Naive thymus-derived CD4-positive, alpha-beta T cell (primary cell): ENCODE data around the gene SEMA4C. TPM values are rescaled to one million over a fixed set of nuclear protein-coding genes. Genes with fewer than 3 reads are reported as not detected.

ENCODE experiments used
- ATAC-seq: fragments of 150-1000 bp; cut with Tn5 transposase; 2 replicates; pipeline ENCODE4 v1.10.0; 2021; ENCODE audit warnings: mild to moderate bottlenecking, moderate library complexity
- CTCF ChIA-PET: fragments of 350-600 bp; sonication (Branson Sonifier 250); formaldehyde crosslinking; loops from one replicate; lab custom pipeline; 2021; ENCODE audit warnings: antibody characterized with exemption; lab: Charles Lee
- POLR2A ChIA-PET: fragments of 350-600 bp; sonication (Branson Sonifier 250); formaldehyde crosslinking; loops from one replicate; lab custom pipeline; 2021; ENCODE audit warnings: antibody characterized with exemption, inconsistent platforms; lab: Charles Lee
- DNase-seq, 9 donors: peaks; one replicate each; pipeline versions ENCODE4 v3.0.0 to v3.0.0-alpha.2; 2020 to 2022; ENCODE audit warnings: mixed read lengths in 1 of 9
- H3K27ac ChIP-seq: one replicate; pipeline ENCODE4 v1.7.0; 2013; ENCODE audit warnings: mild to moderate bottlenecking, low read depth, low read length, moderate library complexity
- H3K27me3 ChIP-seq, 2 donors: one replicate each; pipeline ENCODE4 v1.7.0; 2013; ENCODE audit warnings: low read length in 2 of 2, mild to moderate bottlenecking in 2 of 2, moderate library complexity in 2 of 2; ENCODE audit not compliant: control insufficient read depth in 2 of 2, insufficient read depth in 2 of 2
- H3K36me3 ChIP-seq, 3 experiments: 1 replicate in 2 of 3; 2 replicates in 1 of 3; pipeline ENCODE4 v1.7.0; 2013; ENCODE audit warnings: low read length in 3 of 3, mild to moderate bottlenecking in 3 of 3, moderate library complexity in 1 of 3; ENCODE audit not compliant: insufficient read depth in 3 of 3, control insufficient read depth in 2 of 3
- H3K4me1 ChIP-seq, 2 donors: one replicate each; pipeline ENCODE4 v1.7.0; 2013; ENCODE audit warnings: low read length in 2 of 2, mild to moderate bottlenecking in 2 of 2, moderate library complexity in 1 of 2; ENCODE audit not compliant: control insufficient read depth in 2 of 2, insufficient read depth in 2 of 2
- H3K4me3 ChIP-seq: 2 replicates; pipeline ENCODE4 v1.7.0; 2013; ENCODE audit warnings: mild to moderate bottlenecking, low read length
- H3K9me3 ChIP-seq, 3 experiments: 1 replicate in 2 of 3; 2 replicates in 1 of 3; pipeline ENCODE4 v1.7.0; 2013; ENCODE audit warnings: low read length in 3 of 3; ENCODE audit not compliant: control insufficient read depth in 2 of 3
- H3K27ac Mint-ChIP-seq, 9 donors: one replicate each; pipeline ENCODE4 v1.8.0; 2020 to 2022; ENCODE audit warnings: mixed read lengths in 9 of 9, mild to moderate bottlenecking in 8 of 9, moderate library complexity in 5 of 9, inconsistent platforms in 2 of 9
- H3K27me3 Mint-ChIP-seq, 5 donors: one replicate each; pipeline ENCODE4 v1.8.0; 2021 to 2022; ENCODE audit warnings: mixed read lengths in 5 of 5, mild to moderate bottlenecking in 1 of 5
- H3K36me3 Mint-ChIP-seq, 5 donors: one replicate each; pipeline ENCODE4 v1.8.0; 2020 to 2022; ENCODE audit warnings: mixed read lengths in 5 of 5, mild to moderate bottlenecking in 3 of 5, inconsistent platforms in 1 of 5
- H3K4me1 Mint-ChIP-seq, 7 donors: one replicate each; pipeline ENCODE4 v1.8.0; 2020 to 2022; ENCODE audit warnings: mixed read lengths in 7 of 7, mild to moderate bottlenecking in 3 of 7, inconsistent platforms in 1 of 7
- H3K4me3 Mint-ChIP-seq, 10 donors: one replicate each; pipeline ENCODE4 v1.8.0; 2020 to 2022; ENCODE audit warnings: mild to moderate bottlenecking in 10 of 10, mixed read lengths in 10 of 10, moderate library complexity in 6 of 10, inconsistent platforms in 2 of 10
- H3K9me3 Mint-ChIP-seq, 11 donors: one replicate each; pipeline ENCODE4 v1.8.0; 2020 to 2022; ENCODE audit warnings: mixed read lengths in 11 of 11, mild to moderate bottlenecking in 4 of 11, inconsistent platforms in 1 of 11, moderate library complexity in 1 of 11
- intact Hi-C, 2 donors: fragments of 100-400 bp; cut with micrococcal nuclease; formaldehyde crosslinking; loops; one replicate each; pipeline ENCODE4 v1.15.1; 2023
- polyA plus RNA-seq, 2 donors: library from polyadenylated mRNA; unstranded; fragments of 300-500 nt; fragmentation: Illumina TruSeq; gene quantifications; one replicate each; pipeline ENCODE4 v1.2.3, GENCODE V29; 2021
- total RNA-seq, 6 experiments: library from RNA in 5 of 6; stranded (reverse) in 5 of 6; gene quantifications; 1 replicate in 5 of 6; 2 replicates in 1 of 6; pipeline ENCODE4 v1.2.3 and lab custom pipeline; 2021 to 2026

Gene SEMA4C
- total and polyA plus RNA-seq, 7 experiments from 2014 or later = 3.1 to 74.7 (median 34.4) TPM

DNA sequence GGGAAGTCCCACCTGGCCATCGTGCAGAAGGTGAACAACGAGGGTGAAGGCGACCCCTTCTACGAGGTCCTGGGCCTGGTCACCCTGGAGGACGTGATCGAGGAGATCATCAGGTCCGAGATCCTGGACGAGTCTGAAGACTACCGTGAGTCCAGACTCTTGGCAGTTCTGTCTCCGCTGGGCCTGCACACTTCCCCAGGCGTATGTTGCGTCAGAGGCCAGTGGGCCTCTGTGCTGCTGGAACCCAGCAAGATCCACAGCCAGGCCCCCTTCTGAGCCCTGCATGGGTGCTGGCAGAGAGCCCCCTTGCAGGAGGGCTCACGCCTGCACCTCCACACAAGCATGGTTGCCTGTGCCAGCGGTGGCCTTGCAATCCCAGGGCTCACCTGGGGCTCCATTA lies 44.8 kb downstream of the SEMA4C start:
- DNase-seq (no peak), ATAC-seq (no peak)
- Mint-ChIP-seq H3K4me3 (no peak overlapping the region), H3K27me3 (no peaks in the 10 kb centered on the region), H3K9me3 (no peaks in the 10 kb centered on the region), H3K36me3 (peaks cover 12 to 26% (median 16%) of the 10 kb centered on the region in 5 donors), H3K27ac (no peak overlapping the region), H3K4me1 (peaks cover 13 to 34% (median 26%) of the 10 kb centered on the region in 7 donors)
- POLR2A ChIA-PET = no interaction called here
- Histone ChIP-seq H3K4me1 (peaks cover 6 to 15% of the 10 kb centered on the region in 2 donors), H3K27ac (no peak overlapping the region), H3K4me3 (no peak overlapping the region), H3K27me3 (no peaks in the 10 kb centered on the region), H3K36me3 (peaks cover 4 to 80% (median 8%) of the 10 kb centered on the region in 3 experiments), H3K9me3 (no peaks in the 10 kb centered on the region)
- CTCF ChIA-PET = no interaction called here
- intact Hi-C loops = no loop called here

DNA sequence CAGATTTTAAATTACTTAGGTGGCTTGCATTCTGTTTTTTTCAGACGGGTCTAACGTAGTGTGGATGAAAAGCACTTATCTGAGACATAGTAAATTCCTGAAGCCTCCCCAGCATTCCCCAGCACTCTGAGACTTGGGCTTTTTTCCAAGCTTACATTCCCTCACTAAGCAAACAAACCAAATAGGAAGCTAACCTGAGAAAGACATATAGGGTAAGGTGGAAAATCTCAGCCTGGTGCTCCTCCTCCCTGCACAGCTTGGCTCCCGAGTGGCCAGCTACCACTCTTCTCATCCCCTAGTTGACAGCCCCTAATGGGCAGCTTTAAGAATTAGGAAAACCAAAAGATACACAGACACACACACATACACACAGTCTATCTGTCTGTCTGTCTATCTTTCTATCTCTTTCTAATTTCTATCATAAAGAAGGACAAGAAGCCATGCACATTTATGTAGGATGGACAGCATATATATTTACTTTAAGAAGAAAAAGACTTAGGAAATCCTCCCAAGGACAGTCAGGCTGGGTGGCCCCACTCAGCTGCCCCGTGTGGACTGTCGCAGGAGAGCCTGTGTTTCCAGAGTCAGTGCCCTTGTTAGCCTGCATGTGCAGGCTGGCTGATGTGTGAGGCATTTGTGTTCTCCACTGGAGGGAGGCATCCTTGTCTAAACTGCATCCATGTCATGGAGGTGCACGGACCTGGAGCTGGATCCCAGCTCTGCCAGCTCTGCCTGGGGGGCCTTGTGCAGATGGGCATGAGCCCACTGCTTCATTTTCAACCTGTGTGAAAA lies 45.6 kb downstream of the SEMA4C start:
- ChIA-PET CTCF (interaction anchor here (1.7 kb wide), 1 partner anchor 33 kb away, joined by 4 read pairs; the partner anchor contains the start of gene ANKRD39), POLR2A (no interaction called here)
- Mint-ChIP-seq H3K27me3 (no peaks in the 10 kb centered on the region), H3K4me3 (no peak overlapping the region), H3K36me3 (peaks cover 8 to 26% (median 13%) of the 10 kb centered on the region in 5 donors), H3K9me3 (no peaks in the 10 kb centered on the region), H3K27ac (peak overlapping the region in 2 of 9 donors; percentile 60 to 63), H3K4me1 (peaks cover 21 to 42% (median 33%) of the 10 kb centered on the region in 7 donors)
- DNase-seq (no peak), ATAC-seq (no peak)
- Histone ChIP-seq H3K27me3 (no peaks in the 10 kb centered on the region), H3K4me1 (peaks cover 14 to 23% of the 10 kb centered on the region in 2 donors), H3K9me3 (no peaks in the 10 kb centered on the region), H3K4me3 (no peak overlapping the region), H3K27ac (no peak overlapping the region), H3K36me3 (peaks cover 0 to 77% (median 8%) of the 10 kb centered on the region in 3 experiments)
- intact Hi-C loops = no loop called here

DNA sequence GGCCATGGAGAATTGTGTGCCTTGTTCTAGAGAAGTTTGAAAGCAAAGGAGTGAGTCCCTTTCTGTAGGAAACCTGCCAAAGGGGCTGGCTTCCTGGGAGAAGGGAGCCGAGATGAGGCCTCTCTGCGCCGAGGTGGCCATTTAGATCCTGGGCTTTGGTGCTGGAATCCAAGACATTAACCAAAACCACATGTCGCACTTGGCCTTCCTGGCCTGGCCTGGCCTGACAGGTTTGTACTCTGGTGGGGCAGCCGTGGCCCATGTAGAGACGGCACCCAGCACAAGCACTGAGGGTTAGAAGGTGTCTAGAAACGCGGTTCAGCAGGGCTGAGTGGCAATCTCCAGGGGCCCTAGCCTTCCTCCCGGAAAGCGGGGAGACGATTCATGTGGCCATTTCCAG lies 46.7 kb downstream of the SEMA4C start:
- Histone ChIP-seq H3K4me1 (peaks cover 25 to 34% of the 10 kb centered on the region in 2 donors), H3K27ac (no peak overlapping the region), H3K27me3 (no peaks in the 10 kb centered on the region), H3K36me3 (peaks cover 0 to 70% (median under 1%) of the 10 kb centered on the region in 3 experiments), H3K4me3 (no peak overlapping the region), H3K9me3 (no peaks in the 10 kb centered on the region)
- H3K9me3 Mint-ChIP-seq = no peaks in the 10 kb centered on the region
- intact Hi-C loops = no loop called here
- no peaks in the 10 kb centered on the region for H3K27me3 Mint-ChIP-seq
- no peak overlapping the region for H3K27ac Mint-ChIP-seq
- H3K4me1 Mint-ChIP-seq = peaks cover 32 to 53% (median 44%) of the 10 kb centered on the region in 7 donors
- no peak overlapping the region for H3K4me3 Mint-ChIP-seq
- POLR2A ChIA-PET = no interaction called here
- ATAC-seq = no peak
- peaks cover 0 to 18% (median 13%) of the 10 kb centered on the region in 5 donors for H3K36me3 Mint-ChIP-seq
- no peak for DNase-seq
- CTCF ChIA-PET = interaction anchor here (1.7 kb wide), 1 partner anchor 34 kb away, joined by 4 read pairs; the partner anchor contains the start of gene ANKRD39

DNA sequence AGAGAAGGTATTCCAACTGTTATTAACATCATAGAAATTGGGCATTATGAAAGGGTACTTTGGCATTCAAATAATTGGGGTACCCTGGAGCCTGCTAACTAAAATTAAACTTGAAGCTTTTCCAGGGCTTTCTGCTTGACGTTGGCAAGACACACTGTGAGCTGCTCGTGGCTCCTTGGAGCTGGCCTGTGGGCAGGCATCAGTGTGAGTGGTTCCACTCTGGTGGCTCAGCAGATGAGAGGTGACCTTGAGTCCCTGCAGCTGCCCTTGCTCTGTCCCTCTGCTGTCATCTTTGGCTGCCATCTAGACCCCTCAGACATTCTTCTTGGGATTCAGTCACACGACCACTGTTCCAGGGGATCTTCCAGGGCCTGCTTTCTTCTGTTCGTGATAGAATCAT lies 47.1 kb downstream of the SEMA4C start:
- Mint-ChIP-seq H3K36me3 (peaks cover 0 to 16% (median 11%) of the 10 kb centered on the region in 5 donors), H3K4me3 (no peak overlapping the region), H3K27ac (peak overlapping the region in 1 of 9 donors; percentile 39), H3K4me1 (peaks cover 36 to 57% (median 46%) of the 10 kb centered on the region in 7 donors), H3K9me3 (no peaks in the 10 kb centered on the region), H3K27me3 (no peaks in the 10 kb centered on the region)
- Histone ChIP-seq H3K9me3 (no peaks in the 10 kb centered on the region), H3K36me3 (peaks cover 0 to 66% (median 0%) of the 10 kb centered on the region in 3 experiments), H3K4me3 (no peak overlapping the region), H3K27ac (no peak overlapping the region), H3K27me3 (no peaks in the 10 kb centered on the region), H3K4me1 (peaks cover 29 to 38% of the 10 kb centered on the region in 2 donors)
- ATAC-seq (no peak), DNase-seq (no peak)
- ChIA-PET POLR2A (interaction anchor here (0.7 kb wide), 1 partner anchor 15 kb away, joined by 3 read pairs; no protein-coding TSS in a partner anchor), CTCF (interaction anchor here (1.7 kb wide), 1 partner anchor 35 kb away, joined by 4 read pairs; the partner anchor contains the start of gene ANKRD39)
- intact Hi-C loops = no loop called here

DNA sequence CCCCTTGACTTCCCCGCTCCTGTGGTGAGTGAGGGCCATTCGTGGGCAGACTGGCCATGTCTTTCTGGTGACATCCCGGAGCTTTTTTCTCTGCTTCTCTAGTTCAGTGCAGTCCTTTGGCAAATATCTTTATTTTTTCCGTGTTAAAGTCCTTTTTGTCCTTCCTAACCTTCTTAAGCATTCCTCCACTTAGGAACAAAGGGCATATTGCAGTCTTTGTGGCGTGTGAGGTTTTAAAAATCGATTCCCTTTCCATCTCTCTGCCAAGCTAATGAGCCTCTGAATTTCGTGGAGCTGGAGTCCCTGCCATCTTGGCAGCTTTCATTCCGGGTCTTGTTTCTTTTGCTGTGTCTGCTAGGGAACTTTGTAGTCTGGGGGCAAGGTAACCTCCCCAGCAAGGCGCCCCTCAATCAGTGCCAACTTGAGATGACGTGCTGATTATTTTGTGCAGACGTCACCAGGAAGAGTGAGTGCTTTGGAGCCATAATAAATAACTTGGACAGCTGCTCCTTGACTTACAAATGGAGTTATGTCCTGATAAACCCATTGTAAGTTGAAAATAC lies 48.7 kb downstream of the SEMA4C start:
- Histone ChIP-seq H3K27ac (no peak overlapping the region), H3K9me3 (no peaks in the 10 kb centered on the region), H3K4me1 (peaks cover 37 to 46% of the 10 kb centered on the region in 2 donors), H3K27me3 (no peaks in the 10 kb centered on the region), H3K4me3 (no peak overlapping the region), H3K36me3 (peaks cover 0 to 51% (median 0%) of the 10 kb centered on the region in 3 experiments)
- ChIA-PET POLR2A (interaction anchor here (0.8 to 7.0 kb wide), 3 partner anchors 17 to 179 kb away, joined by 3 to 48 read pairs (median 3); no protein-coding TSS in a partner anchor), CTCF (interaction anchor here (0.6 kb wide), 1 partner anchor 91 kb away, joined by 3 read pairs; no protein-coding TSS in a partner anchor)
- no peak for DNase-seq
- intact Hi-C loops = no loop called here
- Mint-ChIP-seq H3K27ac (peak overlapping the region in 7 of 9 donors; percentile 4 to 71 (median 44)), H3K27me3 (no peaks in the 10 kb centered on the region), H3K9me3 (no peaks in the 10 kb centered on the region), H3K4me3 (peak overlapping the region in 8 of 10 donors; percentile 35 to 88 (median 52)), H3K36me3 (peaks cover 0 to 16% (median 5%) of the 10 kb centered on the region in 5 donors), H3K4me1 (peaks cover 42 to 62% (median 51%) of the 10 kb centered on the region in 7 donors)
- ATAC-seq = no peak

DNA sequence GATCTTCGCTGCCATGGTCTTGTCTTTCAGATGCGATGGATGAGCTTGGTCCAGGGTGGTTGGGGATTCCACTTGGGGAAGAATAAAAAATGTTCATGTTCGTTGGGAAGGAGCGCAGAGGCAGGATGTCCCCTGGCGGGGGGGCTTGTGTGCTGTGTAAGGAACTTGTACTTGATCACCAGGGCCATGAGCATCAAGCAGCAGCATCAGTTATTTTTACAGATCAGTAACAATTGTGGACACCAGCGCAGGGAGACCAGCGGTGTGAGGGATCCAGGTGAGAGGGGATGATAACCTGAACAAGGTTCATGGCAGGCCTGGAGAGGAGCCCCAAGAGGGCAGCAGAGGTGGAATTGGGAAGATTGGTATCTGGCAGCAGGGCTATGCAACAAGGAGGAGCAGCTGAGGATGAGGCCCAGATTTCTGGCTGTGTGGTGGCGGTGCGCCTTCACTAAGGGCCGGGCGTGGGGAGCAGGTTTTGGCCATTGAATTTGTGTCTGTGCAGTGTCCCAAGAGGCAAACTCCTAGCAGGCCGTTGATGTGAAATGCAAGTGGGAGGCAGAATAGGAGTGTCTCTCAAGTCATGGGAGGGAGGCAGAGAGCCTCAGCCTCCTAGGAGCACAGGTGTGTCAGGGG lies 49.9 kb downstream of the SEMA4C start:
- POLR2A ChIA-PET = interaction anchor here (0.6 to 7.0 kb wide), 3 partner anchors 19 to 38 kb away, joined by 3 to 48 read pairs (median 3); no protein-coding TSS in a partner anchor

More for the DNA sequence above, 49.9 kb downstream of the SEMA4C start:
- H3K4me1 ChIP-seq = peaks cover 37 to 46% of the 10 kb centered on the region in 2 donors
- H3K4me3 ChIP-seq = no peak overlapping the region
- Mint-ChIP-seq H3K36me3 (peaks cover 0 to 14% (median 4%) of the 10 kb centered on the region in 5 donors), H3K4me1 (peaks cover 46 to 69% (median 57%) of the 10 kb centered on the region in 7 donors), H3K4me3 (peak overlapping the region; percentile 13 to 90 (median 86)), H3K27me3 (no peaks in the 10 kb centered on the region), H3K9me3 (no peaks in the 10 kb centered on the region), H3K27ac (peak overlapping the region in 8 of 9 donors; percentile 4 to 88 (median 58))
- H3K27ac ChIP-seq = no peak overlapping the region
- no peak for ATAC-seq
- no peaks in the 10 kb centered on the region for H3K9me3 ChIP-seq
- peaks cover 0 to 39% (median 0%) of the 10 kb centered on the region in 3 experiments for H3K36me3 ChIP-seq
- no peak for DNase-seq
- H3K27me3 ChIP-seq = no peaks in the 10 kb centered on the region
- CTCF ChIA-PET = no interaction called here
- intact Hi-C loops = loop anchor here (5.0 kb wide), 6 partner anchors 58 to 673 kb away; partner anchors contain the start of genes ARID5A (in 1 of the 2), CIAO1 (in 1 of the 2), CNNM4 (in 1 of the 2) and DUSP2 (in 1 of the 2)
